ENCODE results near the gene COL9A3.

Gene COL9A3

DNA sequence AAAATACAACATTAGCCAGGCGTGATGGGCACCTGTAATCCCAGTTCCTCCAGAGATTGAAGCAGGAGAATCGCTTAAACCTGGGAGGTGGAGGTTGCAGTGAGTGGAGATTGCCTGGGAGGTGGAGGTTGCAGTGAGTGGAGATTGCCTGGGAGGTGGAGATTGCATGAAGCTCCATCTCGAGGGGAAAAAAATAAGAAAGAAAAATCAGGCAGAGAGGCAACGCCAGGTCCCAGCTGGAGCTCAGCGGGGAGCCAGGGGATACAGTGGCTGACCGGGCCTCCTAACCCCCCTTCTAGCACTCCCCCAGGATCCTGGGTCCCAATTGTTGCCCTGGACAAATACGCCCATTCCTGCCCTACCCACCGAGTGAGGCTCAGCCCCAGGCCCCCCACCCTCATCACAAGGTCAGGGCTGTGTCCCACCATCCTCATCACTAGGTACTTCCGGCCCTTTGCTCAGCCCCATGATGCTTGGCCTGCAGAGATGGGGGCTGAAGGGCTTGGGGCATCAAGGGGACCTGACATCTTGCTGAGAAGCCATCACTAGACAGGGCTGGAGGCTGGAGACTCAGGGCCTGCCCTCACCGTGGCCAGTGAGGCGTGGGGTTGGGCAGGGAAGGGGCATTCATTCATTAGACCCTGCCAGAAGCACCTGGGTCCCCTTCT lies 10.3 kb upstream of the COL9A3 start:
- no peaks in the 10 kb centered on the region for H3K9me3 ChIP-seq (ENCODE audit: control insufficient read depth, low read length)
- H3K4me1 ChIP-seq (ENCODE audit: control insufficient read depth, insufficient read depth, low read length, poor library complexity, severe bottlenecking): peaks cover 6% of the 10 kb centered on the region
- no peak overlapping the region for H3K27ac ChIP-seq (ENCODE audit: low read depth, low read length, severe bottlenecking)
- no peak overlapping the region for H3K4me3 ChIP-seq (ENCODE audit: extremely low read depth, insufficient read depth, low read length, poor library complexity, severe bottlenecking)
- 82 to 83% methylated on average over 9 to 10 of the region's 11 CpGs for WGBS, 2 experiments (ENCODE audit: insufficient coverage in 2 of 2)
- peaks cover 48% of the 10 kb centered on the region for H3K36me3 ChIP-seq (ENCODE audit: control insufficient read depth, insufficient read depth, low read length)

DNA sequence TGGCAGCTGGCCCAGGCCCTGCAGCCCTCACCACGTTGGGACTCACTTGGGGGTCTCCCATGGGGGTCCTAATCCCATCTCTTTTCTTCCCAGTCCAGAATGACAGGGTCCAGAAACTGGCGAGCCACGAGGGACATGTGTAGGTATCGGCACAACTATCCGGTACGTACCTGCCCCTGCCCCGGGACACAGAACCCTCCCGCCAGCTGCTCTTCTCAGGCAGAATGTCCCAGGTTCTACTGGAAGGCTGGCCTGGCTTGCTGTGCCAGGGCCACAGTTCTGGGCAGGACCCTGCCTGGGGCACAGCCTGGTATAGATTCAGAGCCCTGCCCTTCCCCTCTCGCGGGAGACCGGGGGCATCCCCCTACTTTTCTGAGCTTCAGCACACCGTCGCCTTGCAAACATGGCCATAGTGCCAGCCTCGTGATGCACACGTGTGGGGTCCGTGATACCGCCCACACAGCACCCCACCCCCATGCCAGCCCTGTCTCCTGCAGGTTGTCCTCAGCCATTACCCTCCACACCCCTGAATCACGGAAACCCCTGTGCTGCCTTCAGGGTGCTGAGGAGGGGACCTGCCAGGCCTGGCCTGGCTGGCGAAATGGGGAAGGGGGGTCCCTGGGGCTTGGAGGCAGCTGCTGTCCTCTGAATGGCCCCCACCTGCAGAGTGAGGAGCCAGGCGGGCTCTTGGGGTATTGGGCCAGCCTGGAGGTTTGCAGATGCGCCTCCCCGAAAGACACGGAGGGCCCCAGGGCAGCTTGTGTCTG lies 9.2 kb upstream of the COL9A3 start:
- Histone ChIP-seq H3K4me1 (ENCODE audit: control insufficient read depth, insufficient read depth, low read length, poor library complexity, severe bottlenecking) (peaks cover 6% of the 10 kb centered on the region), H3K36me3 (ENCODE audit: control insufficient read depth, insufficient read depth, low read length) (peaks cover 56% of the 10 kb centered on the region), H3K27ac (ENCODE audit: low read depth, low read length, severe bottlenecking) (no peak overlapping the region), H3K9me3 (ENCODE audit: control insufficient read depth, low read length) (no peaks in the 10 kb centered on the region), H3K4me3 (ENCODE audit: extremely low read depth, insufficient read depth, low read length, poor library complexity, severe bottlenecking) (no peak overlapping the region)
- WGBS, 2 experiments (ENCODE audit: insufficient coverage in 2 of 2): 90 to 98% methylated on average over 21 to 23 of the region's 23 CpGs

- Histone ChIP-seq H3K4me1 (ENCODE audit: control insufficient read depth, insufficient read depth, low read length, poor library complexity, severe bottlenecking) (peaks cover 6% of the 10 kb centered on the region), H3K9me3 (ENCODE audit: control insufficient read depth, low read length) (no peaks in the 10 kb centered on the region), H3K36me3 (ENCODE audit: control insufficient read depth, insufficient read depth, low read length) (peaks cover 56% of the 10 kb centered on the region), H3K4me3 (ENCODE audit: extremely low read depth, insufficient read depth, low read length, poor library complexity, severe bottlenecking) (no peak overlapping the region), H3K27ac (ENCODE audit: low read depth, low read length, severe bottlenecking) (no peak overlapping the region)
- 40% methylated on average over 15 to 17 of the region's 21 CpGs for WGBS, 2 experiments (ENCODE audit: insufficient coverage in 2 of 2)
These were observed 8.5 kb upstream of the COL9A3 start for GRCh38 chr20:62808211-62808865.

DNA sequence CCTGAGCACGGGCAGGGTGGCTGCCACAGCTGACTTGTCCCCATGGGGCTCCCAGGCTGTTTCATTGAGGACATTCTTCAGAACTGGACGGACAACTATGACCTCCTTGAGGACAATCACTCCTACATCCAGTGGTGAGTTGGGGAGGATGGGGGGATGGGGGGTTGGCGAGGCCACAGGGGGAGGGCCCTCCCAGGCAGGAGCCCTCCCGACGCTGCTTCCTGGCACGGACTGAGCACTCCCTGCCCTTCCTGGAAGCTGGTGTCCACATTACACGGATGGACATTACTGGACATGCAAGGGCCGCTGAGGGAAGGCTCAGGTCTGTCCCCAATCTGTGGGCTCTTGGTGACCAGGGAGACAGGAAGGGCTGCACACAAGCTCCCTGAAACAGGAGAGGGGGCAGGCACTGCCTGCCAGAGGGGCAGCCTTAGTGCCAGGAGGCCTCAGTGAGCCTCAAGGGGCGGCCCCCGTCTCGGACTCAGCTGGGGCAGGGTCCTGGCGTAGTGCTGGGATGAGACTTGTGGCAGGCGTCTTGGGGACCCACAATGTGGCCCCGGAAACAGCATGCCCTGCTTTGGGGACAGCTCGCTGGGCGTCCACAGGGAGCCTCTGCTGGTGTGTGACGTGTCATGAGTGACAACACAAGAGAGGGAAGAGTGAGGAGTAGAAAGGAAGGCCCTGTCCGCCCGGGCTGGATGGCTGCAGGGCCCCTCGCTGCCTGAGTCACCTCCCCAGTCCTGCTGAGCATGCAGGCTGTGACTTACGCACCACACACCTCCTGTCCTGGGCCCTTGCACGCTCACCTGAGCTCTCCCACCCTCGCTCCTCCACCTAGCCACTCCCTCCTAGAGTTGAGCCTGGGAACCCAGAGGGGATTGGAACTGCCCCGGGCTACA lies 7.1 kb upstream of the COL9A3 start:
- Histone ChIP-seq H3K9me3 (ENCODE audit: control insufficient read depth, low read length) (no peaks in the 10 kb centered on the region), H3K4me1 (ENCODE audit: control insufficient read depth, insufficient read depth, low read length, poor library complexity, severe bottlenecking) (peaks cover 6% of the 10 kb centered on the region), H3K36me3 (ENCODE audit: control insufficient read depth, insufficient read depth, low read length) (peaks cover 63% of the 10 kb centered on the region), H3K4me3 (ENCODE audit: extremely low read depth, insufficient read depth, low read length, poor library complexity, severe bottlenecking) (no peak overlapping the region), H3K27ac (ENCODE audit: low read depth, low read length, severe bottlenecking) (no peak overlapping the region)
- 94 to 97% methylated on average over 16 to 22 of the region's 24 CpGs for WGBS, 2 experiments (ENCODE audit: insufficient coverage in 2 of 2)

DNA sequence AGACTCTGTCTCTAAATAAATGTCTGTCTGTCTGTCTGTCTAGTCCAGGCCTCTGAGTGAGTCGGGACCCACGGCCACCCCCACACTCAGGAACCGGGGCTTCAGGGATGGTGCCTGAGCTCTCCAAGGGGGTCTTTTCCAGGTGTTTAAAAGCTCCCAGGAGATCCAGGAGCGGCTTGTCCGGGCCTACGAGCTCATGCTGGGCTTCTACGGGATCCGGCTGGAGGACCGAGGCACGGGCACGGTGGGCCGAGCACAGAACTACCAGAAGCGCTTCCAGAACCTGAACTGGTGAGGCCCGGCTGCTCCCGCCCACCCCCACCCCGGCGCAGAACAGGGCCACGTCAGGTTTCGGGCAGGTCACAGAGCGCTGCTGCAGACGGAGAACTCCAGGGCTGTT lies 5.5 kb upstream of the COL9A3 start:
- no peak overlapping the region for H3K27ac ChIP-seq (ENCODE audit: low read depth, low read length, severe bottlenecking)
- no peaks in the 10 kb centered on the region for H3K9me3 ChIP-seq (ENCODE audit: control insufficient read depth, low read length)
- peaks cover 13% of the 10 kb centered on the region for H3K4me1 ChIP-seq (ENCODE audit: control insufficient read depth, insufficient read depth, low read length, poor library complexity, severe bottlenecking)
- WGBS, 2 experiments (ENCODE audit: insufficient coverage in 2 of 2): 93 to 95% methylated on average over 19 to 21 of the region's 21 CpGs
- no peak overlapping the region for H3K4me3 ChIP-seq (ENCODE audit: extremely low read depth, insufficient read depth, low read length, poor library complexity, severe bottlenecking)
- H3K36me3 ChIP-seq (ENCODE audit: control insufficient read depth, insufficient read depth, low read length): peaks cover 63% of the 10 kb centered on the region

DNA sequence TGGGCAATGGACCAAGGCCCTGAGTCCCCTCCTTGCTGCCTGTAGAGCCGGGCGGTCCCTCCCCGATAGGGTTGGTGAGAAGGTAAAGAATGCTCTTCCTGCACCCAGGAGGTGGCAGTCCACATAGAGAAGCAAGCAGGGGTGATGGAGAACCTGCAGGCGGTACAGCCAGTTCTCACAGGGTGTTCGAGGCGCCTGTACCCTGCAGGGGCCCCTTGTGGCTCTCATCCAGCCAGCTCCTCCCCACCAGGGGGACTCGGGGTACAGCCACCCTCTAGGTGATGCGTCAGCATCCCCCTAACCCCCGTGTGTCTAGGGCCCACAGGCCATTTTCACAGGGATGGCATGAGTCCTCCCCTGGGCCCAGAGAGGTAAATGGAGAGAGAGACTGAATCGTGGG lies 5.1 kb upstream of the COL9A3 start:
- no peak overlapping the region for H3K27ac ChIP-seq (ENCODE audit: low read depth, low read length, severe bottlenecking)
- no peaks in the 10 kb centered on the region for H3K9me3 ChIP-seq (ENCODE audit: control insufficient read depth, low read length)
- no peak overlapping the region for H3K4me3 ChIP-seq (ENCODE audit: extremely low read depth, insufficient read depth, low read length, poor library complexity, severe bottlenecking)
- peaks cover 60% of the 10 kb centered on the region for H3K36me3 ChIP-seq (ENCODE audit: control insufficient read depth, insufficient read depth, low read length)
- 94 to 100% methylated on average over 2 to 8 of the region's 10 CpGs for WGBS, 2 experiments (ENCODE audit: insufficient coverage in 2 of 2)
- H3K4me1 ChIP-seq (ENCODE audit: control insufficient read depth, insufficient read depth, low read length, poor library complexity, severe bottlenecking): peaks cover 16% of the 10 kb centered on the region

- WGBS, 2 experiments (ENCODE audit: insufficient coverage in 2 of 2): 91 to 98% methylated on average over 36 to 41 of the region's 43 CpGs
- Histone ChIP-seq H3K36me3 (ENCODE audit: control insufficient read depth, insufficient read depth, low read length) (peaks cover 54% of the 10 kb centered on the region), H3K4me1 (ENCODE audit: control insufficient read depth, insufficient read depth, low read length, poor library complexity, severe bottlenecking) (peaks cover 17% of the 10 kb centered on the region), H3K27ac (ENCODE audit: low read depth, low read length, severe bottlenecking) (no peak overlapping the region), H3K9me3 (ENCODE audit: control insufficient read depth, low read length) (no peaks in the 10 kb centered on the region), H3K4me3 (ENCODE audit: extremely low read depth, insufficient read depth, low read length, poor library complexity, severe bottlenecking) (no peak overlapping the region)
These were observed 4.5 kb upstream of the COL9A3 start for GRCh38 chr20:62812181-62812906.

GRCh38 chr20:62812907-62813200 lies 4.0 kb upstream of the COL9A3 start:
- H3K36me3 ChIP-seq (ENCODE audit: control insufficient read depth, insufficient read depth, low read length): peaks cover 49% of the 10 kb centered on the region
- 95 to 96% methylated on average over 10 to 11 of the region's 11 CpGs for WGBS, 2 experiments (ENCODE audit: insufficient coverage in 2 of 2)
- no peak overlapping the region for H3K4me3 ChIP-seq (ENCODE audit: extremely low read depth, insufficient read depth, low read length, poor library complexity, severe bottlenecking)
- peaks cover 22% of the 10 kb centered on the region for H3K4me1 ChIP-seq (ENCODE audit: control insufficient read depth, insufficient read depth, low read length, poor library complexity, severe bottlenecking)
- H3K9me3 ChIP-seq (ENCODE audit: control insufficient read depth, low read length): no peaks in the 10 kb centered on the region
- H3K27ac ChIP-seq (ENCODE audit: low read depth, low read length, severe bottlenecking): no peak overlapping the region

GRCh38 chr20:62813588-62813987 lies 3.3 kb upstream of the COL9A3 start:
- Histone ChIP-seq H3K36me3 (ENCODE audit: control insufficient read depth, insufficient read depth, low read length) (peaks cover 43% of the 10 kb centered on the region), H3K9me3 (ENCODE audit: control insufficient read depth, low read length) (no peaks in the 10 kb centered on the region), H3K4me3 (ENCODE audit: extremely low read depth, insufficient read depth, low read length, poor library complexity, severe bottlenecking) (no peak overlapping the region), H3K27ac (ENCODE audit: low read depth, low read length, severe bottlenecking) (no peak overlapping the region), H3K4me1 (ENCODE audit: control insufficient read depth, insufficient read depth, low read length, poor library complexity, severe bottlenecking) (peaks cover 29% of the 10 kb centered on the region)
- WGBS, 2 experiments (ENCODE audit: insufficient coverage in 2 of 2): 82 to 91% methylated on average over 10 of the region's 13 CpGs
